ENCODE data around the gene NFASC. TPM values are rescaled to one million over a fixed set of nuclear protein-coding genes. Genes with fewer than 3 reads are reported as not detected.

NFASC gene
- total and polyA plus RNA-seq, 4 donors = 0.23 to 5.4 (median 1.9) TPM

GRCh38 chr1:204869097-204869496, 1.6 kb upstream of the NFASC start:
- DNase-seq (ENCODE audit: low spot score) = no peak
- H3K4me1 ChIP-seq (ENCODE audit: control insufficient read depth in 4 of 4, insufficient read depth in 4 of 4, low read length in 3 of 4) = no peaks in the 10 kb centered on the region
- 79% methylated on average over 3 of the region's 3 CpGs for WGBS
- TF ChIP-seq, protein P1, sequence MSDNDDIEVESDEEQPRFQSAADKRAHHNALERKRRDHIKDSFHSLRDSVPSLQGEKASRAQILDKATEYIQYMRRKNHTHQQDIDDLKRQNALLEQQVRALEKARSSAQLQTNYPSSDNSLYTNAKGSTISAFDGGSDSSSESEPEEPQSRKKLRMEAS (IDR thresholded peaks at IDR 0.05) = no peak
- TF ChIP-seq EGR1 (IDR thresholded peaks at IDR 0.05; ENCODE audit: low read depth in 2 of 2) (no peak), RAD21 (IDR thresholded peaks at IDR 0.05) (no peak), SP1 (IDR thresholded peaks at IDR 0.05) (no peak)
- TF ChIP-seq, protein P2, sequence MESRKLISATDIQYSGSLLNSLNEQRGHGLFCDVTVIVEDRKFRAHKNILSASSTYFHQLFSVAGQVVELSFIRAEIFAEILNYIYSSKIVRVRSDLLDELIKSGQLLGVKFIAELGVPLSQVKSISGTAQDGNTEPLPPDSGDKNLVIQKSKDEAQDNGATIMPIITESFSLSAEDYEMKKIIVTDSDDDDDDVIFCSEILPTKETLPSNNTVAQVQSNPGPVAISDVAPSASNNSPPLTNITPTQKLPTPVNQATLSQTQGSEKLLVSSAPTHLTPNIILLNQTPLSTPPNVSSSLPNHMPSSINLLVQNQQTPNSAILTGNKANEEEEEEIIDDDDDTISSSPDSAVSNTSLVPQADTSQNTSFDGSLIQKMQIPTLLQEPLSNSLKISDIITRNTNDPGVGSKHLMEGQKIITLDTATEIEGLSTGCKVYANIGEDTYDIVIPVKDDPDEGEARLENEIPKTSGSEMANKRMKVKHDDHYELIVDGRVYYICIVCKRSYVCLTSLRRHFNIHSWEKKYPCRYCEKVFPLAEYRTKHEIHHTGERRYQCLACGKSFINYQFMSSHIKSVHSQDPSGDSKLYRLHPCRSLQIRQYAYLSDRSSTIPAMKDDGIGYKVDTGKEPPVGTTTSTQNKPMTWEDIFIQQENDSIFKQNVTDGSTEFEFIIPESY (IDR thresholded peaks at IDR 0.05) = no peak
- no peaks in the 10 kb centered on the region for H3K36me3 ChIP-seq (ENCODE audit: control insufficient read depth in 4 of 4, insufficient read depth in 3 of 4, low read depth in 1 of 4, low read length in 3 of 4)
- no peak overlapping the region for H3K9ac ChIP-seq (ENCODE audit: low read depth in 1 of 2, low read length in 2 of 2)
- no peak overlapping the region for H3K4me3 ChIP-seq (ENCODE audit: low read depth in 1 of 3, low read length in 3 of 3)
- H3K27me3 ChIP-seq (ENCODE audit: control insufficient read depth in 4 of 4, insufficient read depth in 4 of 4, low read length in 3 of 4) = no peaks in the 10 kb centered on the region
- no peaks in the 10 kb centered on the region for H3K9me3 ChIP-seq (ENCODE audit: control insufficient read depth in 4 of 4, low read length in 3 of 4)
- H3K27ac ChIP-seq (ENCODE audit: low read depth in 1 of 2, low read length in 2 of 2) = no peak overlapping the region

DNA sequence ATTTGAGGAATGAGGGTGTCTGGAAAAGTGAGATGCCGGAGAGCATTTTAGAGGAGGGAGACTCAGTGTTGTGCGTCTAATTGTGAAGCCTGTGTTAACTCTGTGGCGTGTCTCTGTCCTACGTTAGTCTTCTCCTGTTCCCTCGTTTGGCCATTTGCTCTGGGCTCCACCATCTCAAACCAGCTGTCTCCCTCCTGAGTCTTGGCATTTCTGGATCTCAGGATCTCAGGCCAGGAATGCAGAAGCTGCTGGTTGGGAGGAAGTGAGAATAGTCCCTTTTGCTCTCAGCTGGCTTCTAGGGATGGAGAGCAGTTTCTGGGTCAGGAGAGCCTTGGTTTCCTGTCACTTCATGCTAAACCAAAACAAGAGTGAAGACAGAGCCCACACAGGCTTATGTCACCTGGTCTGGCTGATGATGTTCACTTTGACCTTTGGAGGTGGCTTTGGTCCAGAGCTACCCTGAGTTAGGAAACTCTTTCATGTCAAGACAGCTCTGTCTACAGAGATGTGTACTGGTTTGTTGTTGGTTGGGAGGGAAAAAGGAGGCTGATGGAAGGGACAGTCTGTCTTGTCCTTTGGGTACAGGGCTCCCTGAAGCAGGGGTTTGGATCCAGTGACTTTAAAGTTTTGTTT, 859 bp downstream of the NFASC start:
- no peaks in the 10 kb centered on the region for H3K9me3 ChIP-seq (ENCODE audit: control insufficient read depth in 4 of 4, low read length in 3 of 4)
- DNase-seq (ENCODE audit: low spot score) = no peak
- 88% methylated on average over 5 of the region's 5 CpGs for WGBS
- no peaks in the 10 kb centered on the region for H3K27me3 ChIP-seq (ENCODE audit: control insufficient read depth in 4 of 4, insufficient read depth in 4 of 4, low read length in 3 of 4)
- no peak overlapping the region for H3K4me3 ChIP-seq (ENCODE audit: low read depth in 1 of 3, low read length in 3 of 3)
- TF ChIP-seq SP1 (IDR thresholded peaks at IDR 0.05) = no peak
- H3K9ac ChIP-seq (ENCODE audit: low read depth in 1 of 2, low read length in 2 of 2) = no peak overlapping the region
- H3K27ac ChIP-seq (ENCODE audit: low read depth in 1 of 2, low read length in 2 of 2) = no peak overlapping the region
- no peaks in the 10 kb centered on the region for H3K4me1 ChIP-seq (ENCODE audit: control insufficient read depth in 4 of 4, insufficient read depth in 4 of 4, low read length in 3 of 4)
- H3K36me3 ChIP-seq (ENCODE audit: control insufficient read depth in 4 of 4, insufficient read depth in 3 of 4, low read depth in 1 of 4, low read length in 3 of 4) = no peaks in the 10 kb centered on the region

- H3K4me1 ChIP-seq (ENCODE audit: control insufficient read depth in 4 of 4, insufficient read depth in 4 of 4, low read length in 3 of 4) = no peaks in the 10 kb centered on the region
- no peaks in the 10 kb centered on the region for H3K27me3 ChIP-seq (ENCODE audit: control insufficient read depth in 4 of 4, insufficient read depth in 4 of 4, low read length in 3 of 4)
- H3K9ac ChIP-seq (ENCODE audit: low read depth in 1 of 2, low read length in 2 of 2) = no peak overlapping the region
- H3K4me3 ChIP-seq (ENCODE audit: low read depth in 1 of 3, low read length in 3 of 3) = no peak overlapping the region
- H3K36me3 ChIP-seq (ENCODE audit: control insufficient read depth in 4 of 4, insufficient read depth in 3 of 4, low read depth in 1 of 4, low read length in 3 of 4) = no peaks in the 10 kb centered on the region
- DNase-seq (ENCODE audit: low spot score) = no peak
- no peaks in the 10 kb centered on the region for H3K9me3 ChIP-seq (ENCODE audit: control insufficient read depth in 4 of 4, low read length in 3 of 4)
- 91% methylated on average over 6 of the region's 6 CpGs for WGBS
- H3K27ac ChIP-seq (ENCODE audit: low read depth in 1 of 2, low read length in 2 of 2) = no peak overlapping the region
- TF ChIP-seq, protein P3, sequence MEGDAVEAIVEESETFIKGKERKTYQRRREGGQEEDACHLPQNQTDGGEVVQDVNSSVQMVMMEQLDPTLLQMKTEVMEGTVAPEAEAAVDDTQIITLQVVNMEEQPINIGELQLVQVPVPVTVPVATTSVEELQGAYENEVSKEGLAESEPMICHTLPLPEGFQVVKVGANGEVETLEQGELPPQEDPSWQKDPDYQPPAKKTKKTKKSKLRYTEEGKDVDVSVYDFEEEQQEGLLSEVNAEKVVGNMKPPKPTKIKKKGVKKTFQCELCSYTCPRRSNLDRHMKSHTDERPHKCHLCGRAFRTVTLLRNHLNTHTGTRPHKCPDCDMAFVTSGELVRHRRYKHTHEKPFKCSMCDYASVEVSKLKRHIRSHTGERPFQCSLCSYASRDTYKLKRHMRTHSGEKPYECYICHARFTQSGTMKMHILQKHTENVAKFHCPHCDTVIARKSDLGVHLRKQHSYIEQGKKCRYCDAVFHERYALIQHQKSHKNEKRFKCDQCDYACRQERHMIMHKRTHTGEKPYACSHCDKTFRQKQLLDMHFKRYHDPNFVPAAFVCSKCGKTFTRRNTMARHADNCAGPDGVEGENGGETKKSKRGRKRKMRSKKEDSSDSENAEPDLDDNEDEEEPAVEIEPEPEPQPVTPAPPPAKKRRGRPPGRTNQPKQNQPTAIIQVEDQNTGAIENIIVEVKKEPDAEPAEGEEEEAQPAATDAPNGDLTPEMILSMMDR (IDR thresholded peaks at IDR 0.05; ENCODE audit: low read depth, low read length, missing input control) = no peak
- no peak for TF ChIP-seq JUND (IDR thresholded peaks at IDR 0.05)
- no peak for TF ChIP-seq YY1 (IDR thresholded peaks at IDR 0.05)
- TF ChIP-seq RAD21 (IDR thresholded peaks at IDR 0.05) = no peak
- no peak for TF ChIP-seq TAF1 (conservative IDR thresholded peaks at IDR 0.05)
- no peak for TF ChIP-seq ATF3 (IDR thresholded peaks at IDR 0.05)
- no peak for TF ChIP-seq GABPA (IDR thresholded peaks at IDR 0.05 in 1 of 2, conservative IDR thresholded peaks at IDR 0.05 in 1 of 2)
- TF ChIP-seq, protein P2 (IDR thresholded peaks at IDR 0.05) = no peak
- TF ChIP-seq NR2F2 (IDR thresholded peaks at IDR 0.05) = no peak
- TF ChIP-seq HNF4G (IDR thresholded peaks at IDR 0.05) = no peak
- TF ChIP-seq SP1 (IDR thresholded peaks at IDR 0.05) = no peak
- no peak for TF ChIP-seq EGR1 (IDR thresholded peaks at IDR 0.05; ENCODE audit: low read depth in 2 of 2)
- TF ChIP-seq, protein P4, sequence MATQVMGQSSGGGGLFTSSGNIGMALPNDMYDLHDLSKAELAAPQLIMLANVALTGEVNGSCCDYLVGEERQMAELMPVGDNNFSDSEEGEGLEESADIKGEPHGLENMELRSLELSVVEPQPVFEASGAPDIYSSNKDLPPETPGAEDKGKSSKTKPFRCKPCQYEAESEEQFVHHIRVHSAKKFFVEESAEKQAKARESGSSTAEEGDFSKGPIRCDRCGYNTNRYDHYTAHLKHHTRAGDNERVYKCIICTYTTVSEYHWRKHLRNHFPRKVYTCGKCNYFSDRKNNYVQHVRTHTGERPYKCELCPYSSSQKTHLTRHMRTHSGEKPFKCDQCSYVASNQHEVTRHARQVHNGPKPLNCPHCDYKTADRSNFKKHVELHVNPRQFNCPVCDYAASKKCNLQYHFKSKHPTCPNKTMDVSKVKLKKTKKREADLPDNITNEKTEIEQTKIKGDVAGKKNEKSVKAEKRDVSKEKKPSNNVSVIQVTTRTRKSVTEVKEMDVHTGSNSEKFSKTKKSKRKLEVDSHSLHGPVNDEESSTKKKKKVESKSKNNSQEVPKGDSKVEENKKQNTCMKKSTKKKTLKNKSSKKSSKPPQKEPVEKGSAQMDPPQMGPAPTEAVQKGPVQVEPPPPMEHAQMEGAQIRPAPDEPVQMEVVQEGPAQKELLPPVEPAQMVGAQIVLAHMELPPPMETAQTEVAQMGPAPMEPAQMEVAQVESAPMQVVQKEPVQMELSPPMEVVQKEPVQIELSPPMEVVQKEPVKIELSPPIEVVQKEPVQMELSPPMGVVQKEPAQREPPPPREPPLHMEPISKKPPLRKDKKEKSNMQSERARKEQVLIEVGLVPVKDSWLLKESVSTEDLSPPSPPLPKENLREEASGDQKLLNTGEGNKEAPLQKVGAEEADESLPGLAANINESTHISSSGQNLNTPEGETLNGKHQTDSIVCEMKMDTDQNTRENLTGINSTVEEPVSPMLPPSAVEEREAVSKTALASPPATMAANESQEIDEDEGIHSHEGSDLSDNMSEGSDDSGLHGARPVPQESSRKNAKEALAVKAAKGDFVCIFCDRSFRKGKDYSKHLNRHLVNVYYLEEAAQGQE (IDR thresholded peaks at IDR 0.05) = no peak
- no peak for TF ChIP-seq FOXA2 (IDR thresholded peaks at IDR 0.05)
- TF ChIP-seq FOXA1 (IDR thresholded peaks at IDR 0.05) = no peak
- no peak for TF ChIP-seq HNF4A (conservative IDR thresholded peaks at IDR 0.05)
These were observed 1.7 kb downstream of the NFASC start for GRCh38 chr1:204872262-204872881.
